HG03521 (cell line): Measurements from ENCODE around the gene NEDD9.

Experiments used
- ATAC-seq: cut with Tn5 transposase; IDR thresholded peaks from one replicate; pipeline ENCODE4 v1.9.1; 2021; ENCODE audit warnings: mild to moderate bottlenecking, moderate library complexity; ENCODE audit not compliant: unreplicated experiment

The NEDD9 gene

GRCh38 chr6:11236915-11237314 is 4.4 kb upstream of the NEDD9 start:
- no peak for ATAC-seq

- no peak for ATAC-seq
These were observed 3.7 kb upstream of the NEDD9 start for GRCh38 chr6:11236076-11236750.

GRCh38 chr6:11235062-11235461 is 2.6 kb upstream of the NEDD9 start:
- ATAC-seq, result no peak

DNA sequence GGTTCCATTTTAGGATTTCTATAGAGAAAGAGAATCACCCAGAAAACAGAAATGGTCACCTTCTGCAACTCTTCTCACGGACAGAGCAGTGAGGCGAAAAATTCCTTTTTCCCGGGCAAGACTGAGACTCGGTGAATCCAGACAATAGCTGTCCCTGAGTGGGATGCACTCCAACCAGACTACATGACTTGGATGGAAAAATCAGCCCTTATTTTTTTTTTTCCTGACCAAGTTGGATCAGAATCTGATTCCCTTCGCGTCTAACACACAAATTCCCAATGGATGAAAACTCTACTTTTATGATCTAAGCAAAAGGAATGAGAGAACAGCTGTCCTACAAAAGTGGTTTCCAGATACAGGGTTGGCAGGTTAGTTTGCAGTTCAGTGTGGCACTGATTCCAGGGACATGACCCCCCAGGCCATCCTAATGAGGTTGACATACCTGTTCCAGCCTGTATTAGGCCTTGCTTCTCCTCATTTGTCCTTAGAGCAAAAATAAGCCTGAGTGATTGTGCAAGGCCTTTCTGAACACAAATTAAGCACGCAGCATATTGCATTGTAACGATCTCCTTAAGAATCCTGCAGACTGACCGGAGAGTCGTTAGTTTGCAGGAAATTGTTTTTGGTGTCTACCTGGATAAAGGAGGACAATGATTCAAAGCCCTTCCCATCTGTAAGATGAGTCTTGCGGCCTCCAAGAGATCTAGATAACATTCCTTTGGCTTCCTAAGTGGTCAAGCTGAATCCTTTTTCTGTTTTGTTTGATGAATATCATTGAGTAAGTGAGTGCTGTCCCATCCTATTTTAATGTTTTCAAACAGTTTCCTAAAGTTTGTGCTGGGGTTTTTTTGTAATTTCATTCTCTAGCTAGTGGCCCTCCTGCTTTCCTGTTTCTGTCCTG is 1.5 kb upstream of the NEDD9 start:
- ATAC-seq, result no peak

DNA sequence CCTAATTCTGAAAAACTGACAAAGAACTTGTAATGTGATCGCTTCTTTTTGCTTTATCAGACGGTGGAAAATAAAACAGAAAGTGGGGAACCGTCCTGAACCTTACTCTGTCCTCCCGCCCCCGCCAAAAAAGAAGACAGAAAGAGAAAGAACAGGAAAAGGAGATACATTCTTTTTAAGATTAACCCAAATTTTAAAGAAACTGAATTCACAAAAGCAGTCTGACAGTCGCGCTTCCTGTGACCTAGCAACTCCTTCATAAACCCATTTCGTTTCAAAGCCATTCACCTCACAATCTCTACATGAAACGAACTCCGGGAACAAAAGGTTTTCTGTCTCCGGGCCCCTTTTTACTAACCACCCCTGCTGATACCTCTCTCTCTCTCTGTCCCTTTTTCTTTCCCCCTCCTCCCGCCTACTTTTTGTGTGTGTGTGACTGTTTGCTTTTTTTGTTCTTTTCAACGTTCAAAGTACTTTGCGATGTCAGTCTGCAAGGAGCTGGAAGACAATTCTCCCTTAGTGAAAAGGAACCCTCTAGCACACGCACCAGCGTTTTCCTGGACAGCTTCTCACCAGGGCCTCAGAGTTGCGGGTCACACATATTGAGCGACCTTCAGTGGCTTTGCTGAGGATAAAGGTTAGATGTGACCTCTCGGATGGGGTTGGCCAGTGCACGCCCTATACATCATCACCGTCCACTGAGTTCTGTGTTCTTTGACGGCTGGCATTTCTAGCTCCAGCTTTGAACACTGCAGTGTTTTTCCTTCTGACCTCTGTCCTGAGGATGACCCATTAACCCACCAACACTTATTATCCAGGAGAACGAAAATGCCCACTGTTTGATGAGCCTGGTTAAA is 530 bp upstream of the NEDD9 start:
- no peak for ATAC-seq

DNA sequence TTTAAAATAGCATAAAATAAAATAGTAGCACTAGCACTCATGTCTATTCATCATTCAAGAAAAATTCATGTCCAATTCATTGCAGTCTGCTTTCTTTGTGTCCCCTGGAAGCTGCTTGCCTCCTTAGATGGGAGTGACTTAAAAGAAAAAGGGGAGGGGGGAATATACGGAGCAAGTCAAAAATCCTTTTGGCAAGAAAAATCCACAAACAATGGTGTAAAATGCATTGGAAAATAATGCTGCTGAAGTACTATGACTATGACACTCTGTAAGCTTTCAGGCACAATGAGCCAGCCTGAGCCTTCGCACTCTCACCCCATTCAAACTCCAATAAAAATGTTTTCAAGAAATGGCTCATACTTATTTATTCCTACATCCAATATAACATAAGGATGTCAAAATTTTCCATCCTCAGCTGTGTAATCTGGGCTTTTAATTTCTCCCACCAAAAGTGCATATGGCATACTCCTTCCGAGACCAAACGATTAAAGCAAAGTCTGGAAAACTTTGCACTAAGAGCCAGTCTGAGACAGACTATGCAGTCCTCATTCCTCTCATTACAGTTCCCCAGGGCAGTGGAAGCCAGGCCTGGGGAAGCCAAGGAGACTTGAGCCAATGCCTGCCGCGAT is 790 bp downstream of the NEDD9 start:
- no peak for ATAC-seq

DNA sequence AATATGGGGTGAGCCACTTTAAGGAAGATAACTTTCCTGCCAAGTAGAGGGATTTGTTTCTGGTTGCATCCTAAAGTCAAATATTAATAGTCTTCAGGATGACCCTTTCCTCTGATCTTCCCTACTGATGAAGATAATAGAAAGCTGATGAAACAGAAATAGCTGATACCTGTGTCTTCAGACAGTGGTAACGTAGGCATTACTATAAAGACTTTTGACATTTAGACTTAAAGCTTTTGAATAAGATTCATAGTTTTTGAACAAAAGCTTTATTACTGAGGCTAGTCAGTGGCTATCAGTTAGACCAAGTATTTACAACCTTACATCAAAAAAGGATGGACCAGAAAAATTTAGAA is 1.4 kb downstream of the NEDD9 start:
- no peak for ATAC-seq

DNA sequence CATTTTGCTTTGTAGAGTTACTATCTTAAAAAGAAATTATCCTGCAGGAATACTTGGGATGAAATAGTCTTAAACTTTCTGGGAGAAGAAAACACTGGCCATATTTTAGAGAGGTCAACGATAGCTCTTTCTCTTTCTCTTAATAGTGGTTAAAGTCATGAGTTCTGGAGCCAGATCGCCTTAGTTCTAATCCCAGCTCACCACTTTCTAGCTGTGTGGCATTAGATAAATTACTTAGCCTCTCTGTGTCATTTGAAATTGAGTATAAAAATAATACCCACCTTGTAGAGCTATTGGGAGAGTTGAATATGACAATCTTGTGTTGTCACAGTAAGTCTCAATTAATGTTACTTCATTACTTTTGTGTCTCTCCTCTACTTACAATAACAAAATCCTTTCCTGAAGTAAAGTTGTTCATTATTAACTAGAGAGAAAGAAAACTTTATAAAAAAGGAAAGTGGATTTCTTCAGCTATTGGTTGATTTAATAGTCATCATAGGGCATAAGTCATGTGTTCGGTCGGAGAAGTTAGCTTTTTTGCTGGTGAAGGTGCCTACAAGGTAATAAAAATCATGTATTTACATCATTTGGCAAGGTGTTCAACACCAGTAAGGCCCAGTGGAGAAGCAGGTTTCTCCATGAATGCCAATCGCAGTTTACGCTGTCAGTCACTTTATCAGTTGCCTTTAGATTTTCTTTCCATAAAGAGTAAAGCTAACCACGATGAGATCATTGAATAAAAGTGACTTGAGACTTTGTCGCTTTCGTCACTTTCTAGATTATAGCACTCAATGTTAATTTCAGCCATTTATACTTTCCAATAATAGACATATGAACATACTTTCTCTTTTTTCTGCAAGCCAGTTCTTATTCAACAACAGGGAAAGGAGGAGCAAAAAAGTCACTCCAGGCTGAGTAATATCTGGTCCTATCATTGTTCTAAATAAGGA is 2.0 kb downstream of the NEDD9 start:
- ATAC-seq, result no peak

- ATAC-seq, result no peak
These were observed 2.8 kb downstream of the NEDD9 start for GRCh38 chr6:11229655-11230046.

- no peak for ATAC-seq
These were observed 3.4 kb downstream of the NEDD9 start for GRCh38 chr6:11228935-11229654.

DNA sequence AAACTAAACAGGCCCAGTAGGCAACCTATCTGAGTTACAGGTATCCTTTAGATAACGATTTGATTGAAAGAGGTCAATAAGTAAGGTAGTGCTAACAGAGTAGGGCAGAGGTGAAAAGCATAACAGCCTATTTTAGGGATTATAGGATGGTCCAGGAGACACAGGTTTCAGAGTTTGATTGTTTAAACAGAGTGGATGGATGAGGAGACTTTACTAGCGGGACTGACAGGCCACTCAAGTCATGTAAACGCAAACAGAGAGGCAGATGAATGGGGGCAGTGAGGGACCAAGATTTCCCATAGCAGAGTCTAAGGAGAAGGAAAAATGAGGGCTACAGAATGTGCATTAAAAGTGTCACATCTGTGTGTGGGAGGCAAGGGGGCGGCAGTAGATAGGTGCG is 4.8 kb downstream of the NEDD9 start:
- ATAC-seq, result no peak

GRCh38 chr6:11226005-11226404 is 6.5 kb downstream of the NEDD9 start:
- ATAC-seq, result no peak

DNA sequence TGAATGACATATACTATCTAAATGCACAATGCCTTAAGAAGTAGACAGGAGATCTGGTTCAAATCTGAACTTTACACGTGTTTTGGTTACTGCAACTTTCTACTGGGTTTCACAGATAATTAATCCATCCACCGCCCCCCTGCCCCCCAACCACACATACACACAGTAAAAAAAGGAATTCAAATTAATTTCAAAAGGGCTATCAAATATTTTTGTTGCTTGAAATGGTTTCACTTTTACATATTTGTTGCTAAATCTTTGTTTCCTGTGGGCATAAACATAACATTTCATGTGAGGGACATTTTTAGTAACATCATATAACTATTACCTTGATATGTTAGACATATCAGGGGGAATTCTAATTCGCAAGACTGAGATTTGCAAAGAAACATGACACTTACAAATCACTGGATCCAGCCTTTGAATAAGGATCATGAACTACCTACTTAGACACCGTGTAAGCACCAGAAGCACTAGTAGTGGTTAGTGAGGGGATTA is 7.5 kb downstream of the NEDD9 start:
- no peak for ATAC-seq

DNA sequence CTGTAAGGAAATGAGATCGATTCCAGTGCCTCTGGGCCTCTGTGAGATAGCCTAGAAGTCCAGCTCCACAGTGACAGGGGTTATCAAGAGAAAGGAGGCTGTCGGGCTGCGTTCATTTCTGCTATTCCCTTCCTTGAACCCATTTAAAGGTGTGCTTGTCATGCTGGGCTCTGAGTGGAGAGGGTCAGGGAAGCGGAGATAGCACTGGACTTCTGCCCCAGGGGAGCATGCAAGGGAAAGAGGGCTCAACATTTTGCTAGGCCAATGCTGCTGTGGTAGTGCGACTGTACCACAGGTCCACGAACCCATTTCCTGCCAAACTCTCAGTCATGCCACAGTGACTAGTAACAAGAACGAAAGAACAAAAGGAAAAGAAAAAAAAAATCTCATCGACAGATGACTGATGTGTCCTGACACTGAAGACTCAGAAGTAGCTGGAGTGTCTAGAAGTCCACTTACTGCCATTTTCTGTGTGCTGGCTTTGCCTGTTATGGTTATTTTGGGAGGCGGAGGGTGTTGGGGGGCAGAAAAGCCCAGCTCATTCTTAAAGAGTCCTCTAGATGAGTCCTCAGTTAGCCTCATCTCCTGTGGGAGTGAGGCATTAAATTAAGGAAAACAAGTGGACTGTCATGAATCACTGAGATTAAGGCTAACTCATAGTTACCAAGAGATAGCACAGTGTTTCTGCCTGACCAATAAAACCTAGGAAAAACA is 8.1 kb downstream of the NEDD9 start:
- no peak for ATAC-seq

- no peak for ATAC-seq
These were observed 9.1 kb downstream of the NEDD9 start for GRCh38 chr6:11223286-11223864.

DNA sequence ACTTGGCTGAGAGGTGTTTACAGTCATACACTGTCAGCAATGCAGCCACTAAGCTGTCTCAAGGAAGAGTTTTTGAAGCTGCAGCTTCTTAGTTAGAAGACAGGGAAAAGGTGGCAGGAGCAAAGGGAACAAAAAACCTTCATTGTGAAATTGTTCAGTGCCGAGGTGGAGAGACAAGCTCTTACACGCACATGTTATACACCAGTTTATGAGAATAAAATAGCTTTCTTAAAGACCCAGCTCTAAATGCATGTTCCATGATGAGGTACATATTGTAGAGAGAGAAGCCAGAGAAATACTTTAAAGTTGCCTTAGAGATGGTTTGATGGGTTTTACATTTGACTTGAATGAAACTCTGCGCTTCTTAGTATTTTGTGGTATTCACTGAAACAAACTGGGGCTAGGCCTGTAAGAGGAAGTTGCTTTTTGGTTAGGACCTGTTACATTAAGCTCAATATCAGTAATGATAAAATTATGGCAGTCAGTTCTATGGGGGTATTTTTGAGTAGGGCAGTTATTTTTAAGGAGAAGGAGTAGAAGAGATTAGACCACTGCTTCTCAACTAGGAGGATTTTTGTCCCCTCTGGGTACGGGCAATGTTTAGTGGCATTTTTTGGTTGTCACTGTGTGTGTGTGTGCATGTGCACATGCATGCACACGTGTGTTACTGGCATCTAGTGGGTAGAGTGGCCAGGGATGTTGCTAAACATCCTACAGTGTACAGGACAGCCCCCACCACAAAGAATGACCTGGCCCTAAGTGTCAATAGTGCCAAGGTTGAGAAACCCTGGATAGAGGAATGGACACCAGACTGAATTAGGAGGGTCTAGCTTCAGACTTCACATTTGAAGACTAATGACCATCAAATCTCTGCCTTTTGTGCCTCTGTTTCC is 9.8 kb downstream of the NEDD9 start:
- no peak for ATAC-seq
